HepG2 (cell line): ENCODE measurements around the gene SNRNP25. TPM values are rescaled to one million over a fixed set of nuclear protein-coding genes. Genes with fewer than 3 reads are reported as not detected.

Experiments
- ATAC-seq: fragments of 200-7000 bp; cut with Tn5 transposase; 3 replicates; pipeline ENCODE4 v1.9.1; 2020; ENCODE audit warnings: mild to moderate bottlenecking, moderate library complexity
- BruUV-seq: library from RNA; stranded (reverse); fragments of 400-500 nt; replicated peaks from 2 replicates; lab custom pipeline; 2021; lab: Mats Ljungman, UMichigan
- CTCF ChIA-PET: fragments of 300-600 bp; formaldehyde crosslinking; extraction: SDS; loops from one replicate; lab custom pipeline; 2021; ENCODE audit warnings: low total read pairs, inconsistent platforms, low intra/inter-chr PET ratio; lab: Yijun Ruan, JAX
- POLR2A ChIA-PET: fragments of 350-600 bp; sonication (Branson Sonifier 250); formaldehyde crosslinking; loops from one replicate; lab custom pipeline; 2020; ENCODE audit warnings: antibody characterized with exemption, inconsistent platforms; lab: Yijun Ruan, JAX
- DNase-seq: peaks from one replicate; pipeline ENCODE4 v3.0.0-alpha.2; 2015; ENCODE audit warnings: low spot score
- FAIRE-seq: peaks from 3 replicates; lab custom pipeline; 2011; peaks lifted over from hg19 to GRCh38; lab: Jason Lieb, UNC
- H2AFZ ChIP-seq: one replicate; pipeline ENCODE4 v1.6.1; 2011; ENCODE audit warnings: low read length, inconsistent platforms
- H3K27ac ChIP-seq: fragments of 300-600 bp; 3 replicates; pipeline ENCODE4 v1.8.0; 2011; ENCODE audit warnings: mixed run types, mild to moderate bottlenecking, mixed read lengths, low read length, inconsistent platforms; ENCODE audit not compliant: insufficient read depth; ENCODE audit errors: extremely low read length
- H3K27me3 ChIP-seq, 2 experiments: fragments of 200-600 bp in 1 of 2; 2 replicates in 1 of 2; 3 replicates in 1 of 2; pipeline versions ENCODE4 v1.6.0 to v1.8.0; 2011; ENCODE audit warnings: low read length in 2 of 2, mild to moderate bottlenecking in 2 of 2, moderate library complexity in 2 of 2, inconsistent platforms in 1 of 2; ENCODE audit not compliant: insufficient read depth in 2 of 2, control insufficient read depth in 1 of 2
- H3K36me3 ChIP-seq, 2 experiments: fragments of 200-600 bp in 1 of 2; replicated peaks in 1 of 2; 2 replicates in 1 of 2; 3 replicates in 1 of 2; pipeline versions ENCODE4 v1.5.1 to v1.8.0; 2011; ENCODE audit warnings: low read length in 2 of 2, inconsistent platforms in 1 of 2; ENCODE audit not compliant: insufficient read depth in 2 of 2, control insufficient read depth in 1 of 2
- H3K4me1 ChIP-seq: 2 replicates; pipeline ENCODE4 v1.5.1; 2012; ENCODE audit warnings: low read length, inconsistent platforms; ENCODE audit not compliant: insufficient read depth
- H3K4me2 ChIP-seq: 2 replicates; pipeline ENCODE4 v1.6.0; 2011; ENCODE audit warnings: low read depth, low read length, inconsistent platforms
- H3K4me3 ChIP-seq, 3 experiments: fragments of 200-600 bp in 1 of 3; sonication (generic), shearing (Covaris generic) in 1 of 3; replicated peaks in 1 of 3; 2 replicates each; pipeline ENCODE4 v1.5.1; 2011 to 2016; ENCODE audit warnings: low read length in 3 of 3, inconsistent platforms in 2 of 3, low read depth in 2 of 3, mild to moderate bottlenecking in 2 of 3, control low read depth in 1 of 3, mixed read lengths in 1 of 3; ENCODE audit not compliant: insufficient read depth in 1 of 3
- H3K79me2 ChIP-seq: one replicate; pipeline ENCODE4 v1.6.1; 2011; ENCODE audit warnings: low read length, inconsistent platforms; ENCODE audit not compliant: insufficient read depth
- H3K9ac ChIP-seq: 2 replicates; pipeline ENCODE4 v1.6.0; 2011; ENCODE audit warnings: mild to moderate bottlenecking, low read depth, low read length, inconsistent platforms; ENCODE audit not compliant: insufficient read depth
- H3K9me3 ChIP-seq: 2 replicates; pipeline ENCODE4 v1.5.1; 2012; ENCODE audit warnings: mild to moderate bottlenecking, low read length
- H4K20me1 ChIP-seq: 2 replicates; pipeline ENCODE4 v1.6.0; 2011; ENCODE audit warnings: inconsistent platforms, mild to moderate bottlenecking, low read length, moderate library complexity; ENCODE audit not compliant: insufficient read depth
- ATF7 ChIP-seq, 2 experiments: fragments of 450-650 bp in 1 of 2; sonication (generic) in 1 of 2; formaldehyde crosslinking in 1 of 2; IDR thresholded peaks; 2 replicates each; pipeline versions ENCODE4 v1.4.0 to v1.6.1; 2016 to 2020; ENCODE audit warnings: antibody characterized with exemption in 1 of 2, mild to moderate bottlenecking in 1 of 2, missing genetic modification reagents in 1 of 2
- FOXO4 ChIP-seq: sonication (generic); formaldehyde crosslinking; conservative IDR thresholded peaks from 2 replicates; pipeline ENCODE4 v1.8.1; 2023; ENCODE audit warnings: missing genetic modification reagents
- IRF9 ChIP-seq: sonication (generic); formaldehyde crosslinking; IDR thresholded peaks from 2 replicates; pipeline ENCODE4 v1.8.0; 2022; ENCODE audit warnings: missing genetic modification reagents, mild to moderate bottlenecking, borderline replicate concordance
- NCOA1 ChIP-seq: sonication (generic); formaldehyde crosslinking; IDR thresholded peaks from 2 replicates; pipeline ENCODE4 v1.9.0; 2021; ENCODE audit warnings: missing genetic modification reagents
- RFX5 ChIP-seq: IDR thresholded peaks from 2 replicates; pipeline ENCODE4 v1.6.1; 2011; ENCODE audit warnings: low read depth, low read length, improper control_type of control experiment
- TP53 ChIP-seq: sonication (generic); formaldehyde crosslinking; conservative IDR thresholded peaks from 2 replicates; pipeline ENCODE4 v1.4.0; 2020; ENCODE audit warnings: missing genetic modification reagents
- ZGPAT ChIP-seq: IDR thresholded peaks from 2 replicates; pipeline ENCODE4 v1.6.1; 2016; ENCODE audit warnings: mild to moderate bottlenecking
- ZIK1 ChIP-seq: sonication (generic); formaldehyde crosslinking; IDR thresholded peaks from 2 replicates; pipeline ENCODE4 v1.5.0; 2020; ENCODE audit warnings: mild to moderate bottlenecking, low read depth, missing genetic modification reagents, borderline replicate concordance
- ZNF574 ChIP-seq: sonication (generic); formaldehyde crosslinking; IDR thresholded peaks from 2 replicates; pipeline ENCODE4 v1.4.0; 2020; ENCODE audit warnings: missing genetic modification reagents
- WGBS: methylation state at CpG from one replicate; pipeline ENCODE4 v1.1.6; 2017; ENCODE audit warnings: low lambda C conversion rate; 5-methylcytosine and 5-hydroxymethylcytosine counted together
- in situ Hi-C: cut with HindIII; loops from 2 replicates; pipeline ENCODE4 v1.10.0; 2017; ENCODE audit warnings: low pct_unique_long_range_greater_than_20kb; ENCODE audit not compliant: extremely low pct_ligation_motif_present
- intact Hi-C: fragments of 100-400 bp; cut with micrococcal nuclease; formaldehyde crosslinking; loops from one replicate; pipeline ENCODE4 v1.10.0; 2022; ENCODE audit not compliant: unreplicated experiment
- polyA plus RNA-seq, 8 experiments: library from polyadenylated mRNA; depleted of rRNA in 3 of 8; stranded (reverse) in 7 of 8; unstranded in 1 of 8; fragments of >200 nt; fragmentation: Illumina TruSeq in 4 of 8; extraction: Trizol in 4 of 8; gene quantifications; 2 replicates each; pipeline versions ENCODE4 v1.2.1 to v1.2.3, GENCODE V29; 2011 to 2016; ENCODE audit warnings: low read depth in 4 of 8, missing spikeins in 1 of 8, mixed read lengths in 1 of 8; ENCODE audit not compliant: insufficient read depth in 1 of 8
- total RNA-seq, 5 experiments: library from RNA; depleted of rRNA; stranded (reverse); fragments of >200 nt; fragmentation: Illumina TruSeq; extraction: Trizol; gene quantifications; 2 replicates each; pipeline ENCODE4 v1.2.3, GENCODE V29; 2016; ENCODE audit warnings: low read depth in 1 of 5

SNRNP25 gene
- total and polyA plus RNA-seq, 2 of the 13 experiments (the other 11 are each of a cell fraction or from before 2014, with no cell fraction given) = 34.1 to 97.4 TPM

- H3K9me3 ChIP-seq = no peaks in the 10 kb centered on the region
- 92% methylated on average over 15 of the region's 15 CpGs for WGBS
- peaks cover 7 to 27% of the 10 kb centered on the region in 2 experiments; a peak in 4 of 5 replicates for H3K36me3 ChIP-seq
- H3K27ac ChIP-seq = no peak overlapping the region
- peaks cover 38% of the 10 kb centered on the region for H3K4me1 ChIP-seq
- TF ChIP-seq ATF7 (IDR thresholded peaks at IDR 0.05) = peak; percentile 48
- TF ChIP-seq ATF7 (CRISPR knock-in tag; IDR thresholded peaks at IDR 0.05) = no peak
- TF ChIP-seq ZIK1 (CRISPR knock-in tag) = no peak
- no peak for TF ChIP-seq IRF9 (CRISPR knock-in tag)
- ATAC-seq = no peak
- DNase-seq = no peak
- in situ Hi-C loops = no loop called here
- peak overlapping the region; percentile 39; the same call in 1 of the 2 replicates for H3K4me2 ChIP-seq
- H2AFZ ChIP-seq = no peak overlapping the region
- no peak for FAIRE-seq
- H3K27me3 ChIP-seq = no peaks in the 10 kb centered on the region; a peak in 1 of 5 replicates
- BruUV-seq = TSS peak; percentile 61
- H3K79me2 ChIP-seq = peaks cover 20% of the 10 kb centered on the region
- ChIA-PET CTCF (no interaction called here), POLR2A (no interaction called here)
- intact Hi-C loops = no loop called here
- no peak overlapping the region for H3K9ac ChIP-seq
- no peak overlapping the region for H3K4me3 ChIP-seq
- H4K20me1 ChIP-seq = no peaks in the 10 kb centered on the region
These were observed 2.6 kb upstream of the SNRNP25 start for GRCh38 chr16:50769-51591.

- POLR2A ChIA-PET = no interaction called here
- WGBS = 12% methylated on average over 11 of the region's 12 CpGs
- BruUV-seq = TSS peak; percentile 50
- peak overlapping the region; percentile 44 for H3K27ac ChIP-seq
- no peak for FAIRE-seq
- H2AFZ ChIP-seq = no peak overlapping the region
- CTCF ChIA-PET = no interaction called here
- H3K4me1 ChIP-seq = peaks cover 27% of the 10 kb centered on the region
- no peaks in the 10 kb centered on the region for H3K9me3 ChIP-seq
- H3K4me2 ChIP-seq = peak overlapping the region; percentile 79
- peaks cover 13 to 43% of the 10 kb centered on the region in 2 experiments; a peak in 4 of 5 replicates for H3K36me3 ChIP-seq
- in situ Hi-C loops = no loop called here
- no peaks in the 10 kb centered on the region for H4K20me1 ChIP-seq
- H3K9ac ChIP-seq = peak overlapping the region; percentile 88
- H3K4me3 ChIP-seq = peak overlapping the region; percentile 88 to 91 (median 91)
- H3K27me3 ChIP-seq = no peaks in the 10 kb centered on the region; a peak in 1 of 5 replicates
- DNase-seq = no peak
- H3K79me2 ChIP-seq = peaks cover 20% of the 10 kb centered on the region
- intact Hi-C loops = no loop called here
- no peak for ATAC-seq
- no peak for TF ChIP-seq ZNF574 (CRISPR knock-in tag)
- TF ChIP-seq NCOA1 (CRISPR knock-in tag) = 0 out of 2 replicates have a peak, but pooled peaks have one; percentile 1
- TF ChIP-seq ZGPAT = no peak
- TF ChIP-seq RFX5 = no peak
- TF ChIP-seq FOXO4 = 0 out of 2 replicates have a peak, but pooled peaks have one; percentile 6
- TF ChIP-seq TP53 (CRISPR knock-in tag) = 0 out of 2 replicates have a peak, but pooled peaks have one; percentile 16
These were observed 581 bp downstream of the SNRNP25 start for GRCh38 chr16:54237-54581.
